Measurements from ENCODE around the gene SMAD9.

The SMAD9 gene

GRCh38 chr13:36919833-36920615, at the start of gene SMAD9:
SMAD9 (minus strand) TSS chr13:36920238; CDS start chr13:36879689, 40,549 bp downstream.
- no peak for DNase-seq (ENCODE audit: low read depth)

GRCh38 chr13:36966404-36966803, 46.4 kb upstream of the SMAD9 start:
- no peak for DNase-seq (ENCODE audit: low read depth)

GRCh38 chr13:36965767-36966166, 45.7 kb upstream of the SMAD9 start:
- DNase-seq (ENCODE audit: low read depth): no peak

- DNase-seq (ENCODE audit: low read depth): no peak
Observed at GRCh38 chr13:36959456-36960116, 39.5 kb upstream of the SMAD9 start.

GRCh38 chr13:36954542-36954941, 34.5 kb upstream of the SMAD9 start:
- no peak for DNase-seq (ENCODE audit: low read depth)

- no peak for DNase-seq (ENCODE audit: low read depth)
Observed at GRCh38 chr13:36950920-36951319, 30.9 kb upstream of the SMAD9 start.

- DNase-seq (ENCODE audit: low read depth): no peak
Observed at GRCh38 chr13:36950330-36950729, 30.3 kb upstream of the SMAD9 start.

- DNase-seq (ENCODE audit: low read depth): no peak
Observed at GRCh38 chr13:36945078-36945477, 25.0 kb upstream of the SMAD9 start.

GRCh38 chr13:36925603-36926002, 5.6 kb upstream of the SMAD9 start:
- no peak for DNase-seq (ENCODE audit: low read depth)

- no peak for DNase-seq (ENCODE audit: low read depth)
Observed at GRCh38 chr13:36924001-36924400, 4.0 kb upstream of the SMAD9 start.

- DNase-seq (ENCODE audit: low read depth): no peak
Observed at GRCh38 chr13:36921631-36922301, 1.7 kb upstream of the SMAD9 start.

- no peak for DNase-seq (ENCODE audit: low read depth)
Observed at GRCh38 chr13:36920616-36921185, 663 bp upstream of the SMAD9 start.

- no peak for DNase-seq (ENCODE audit: low read depth)
Observed at GRCh38 chr13:36919171-36919832, 736 bp downstream of the SMAD9 start.

GRCh38 chr13:36918246-36919131, 1.5 kb downstream of the SMAD9 start:
- no peak for DNase-seq (ENCODE audit: low read depth)

GRCh38 chr13:36917311-36917710, 2.7 kb downstream of the SMAD9 start:
- no peak for DNase-seq (ENCODE audit: low read depth)

- DNase-seq (ENCODE audit: low read depth): no peak
Observed at GRCh38 chr13:36915896-36916640, 4.0 kb downstream of the SMAD9 start.

GRCh38 chr13:36915106-36915505, 4.9 kb downstream of the SMAD9 start:
- no peak for DNase-seq (ENCODE audit: low read depth)

GRCh38 chr13:36914648-36915047, 5.4 kb downstream of the SMAD9 start:
- DNase-seq (ENCODE audit: low read depth): no peak

- no peak for DNase-seq (ENCODE audit: low read depth)
Observed at GRCh38 chr13:36913463-36913862, 6.6 kb downstream of the SMAD9 start.

GRCh38 chr13:36912973-36913372, 7.1 kb downstream of the SMAD9 start:
- DNase-seq (ENCODE audit: low read depth): no peak
